Suppressor macrophage treated with lipopolysaccharide for 4 hours (primary cell): ENCODE results near the gene ALOX15B.
"Not testable (repeated sequence)": the region's sequence is repeated elsewhere in the genome, so short reads cannot be mapped to it uniquely, and the experiment has no call there.

Experiments used
- DNase-seq: peaks from one replicate; pipeline ENCODE4 v3.0.0-alpha.2; 2020

Gene ALOX15B

GRCh38 chr17:8064561-8065019 is 25.7 kb downstream of the ALOX15B start:
- no peak for DNase-seq

DNA sequence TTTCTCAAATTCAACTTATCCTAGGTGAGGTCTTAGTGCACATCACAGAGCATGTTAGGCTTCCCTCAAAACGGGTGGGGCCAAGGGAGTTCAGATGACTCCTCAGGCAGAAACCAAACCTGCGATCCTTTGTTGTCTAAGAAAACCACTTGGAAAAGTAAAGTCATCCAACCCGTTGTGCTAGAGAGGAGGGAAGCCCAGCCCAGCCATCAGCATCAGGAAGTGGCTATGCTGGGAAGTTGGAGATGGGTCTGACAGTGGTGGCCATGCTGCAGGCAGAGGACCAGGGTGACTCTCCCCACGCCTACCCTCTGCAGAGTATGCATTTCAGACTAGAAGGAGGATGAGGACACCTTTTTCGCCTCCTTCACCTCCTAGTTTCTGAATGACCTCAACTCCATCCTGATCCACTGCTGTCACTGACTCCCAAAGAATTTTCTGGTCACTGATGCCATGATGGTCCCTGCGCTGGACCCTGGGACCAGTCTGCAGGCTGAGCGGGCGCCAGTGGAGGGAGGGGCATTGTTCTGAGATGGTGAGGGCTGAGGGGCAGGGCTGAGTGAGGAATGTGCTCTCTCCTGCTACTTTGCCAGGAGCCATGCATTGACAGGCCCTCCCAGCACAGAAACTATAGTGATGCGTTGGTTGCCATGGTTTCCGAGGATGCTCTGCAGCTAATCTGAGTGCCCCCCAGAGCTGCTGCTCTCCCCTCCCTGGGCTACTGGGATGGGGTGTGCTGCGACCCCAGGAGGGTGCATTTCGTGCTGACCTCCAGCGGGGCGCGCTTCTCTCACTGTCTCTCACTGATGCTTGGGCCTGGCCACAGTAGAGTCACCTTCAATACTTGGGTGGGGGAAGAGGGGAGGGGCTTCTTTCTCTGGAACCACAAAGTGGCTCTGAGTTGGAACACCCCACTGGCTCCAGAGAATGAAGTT is 28.2 kb downstream of the ALOX15B start:
- no peak for DNase-seq

GRCh38 chr17:8067806-8068205 is 28.9 kb downstream of the ALOX15B start:
- DNase-seq = peak; percentile 39

- peak; percentile 77 for DNase-seq
These were observed 30.1 kb downstream of the ALOX15B start for GRCh38 chr17:8068736-8069586.

GRCh38 chr17:8069587-8069860 is 30.7 kb downstream of the ALOX15B start:
- DNase-seq = no peak

- no peak for DNase-seq
These were observed 32.6 kb downstream of the ALOX15B start for GRCh38 chr17:8071496-8071895.

DNA sequence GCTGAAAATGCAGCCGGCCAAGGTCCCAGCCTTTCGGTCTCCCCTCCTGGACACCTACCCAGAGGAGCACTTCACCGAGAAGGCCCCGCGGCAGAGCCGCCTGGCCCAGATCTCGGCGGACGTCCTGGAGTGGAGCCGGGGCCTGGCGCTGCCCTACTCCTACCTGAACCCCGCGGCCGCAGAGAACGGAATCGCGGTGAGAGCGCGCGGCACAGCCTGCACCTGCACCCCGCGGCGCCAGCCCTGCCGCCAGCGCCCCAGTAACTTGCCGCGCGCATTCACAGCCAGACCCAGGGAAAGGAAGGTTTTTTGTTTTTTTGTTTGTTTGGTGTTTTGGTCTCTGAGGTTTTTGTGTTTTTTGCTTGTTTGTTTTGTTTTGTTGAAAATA is 33.5 kb downstream of the ALOX15B start:
- no peak for DNase-seq

DNA sequence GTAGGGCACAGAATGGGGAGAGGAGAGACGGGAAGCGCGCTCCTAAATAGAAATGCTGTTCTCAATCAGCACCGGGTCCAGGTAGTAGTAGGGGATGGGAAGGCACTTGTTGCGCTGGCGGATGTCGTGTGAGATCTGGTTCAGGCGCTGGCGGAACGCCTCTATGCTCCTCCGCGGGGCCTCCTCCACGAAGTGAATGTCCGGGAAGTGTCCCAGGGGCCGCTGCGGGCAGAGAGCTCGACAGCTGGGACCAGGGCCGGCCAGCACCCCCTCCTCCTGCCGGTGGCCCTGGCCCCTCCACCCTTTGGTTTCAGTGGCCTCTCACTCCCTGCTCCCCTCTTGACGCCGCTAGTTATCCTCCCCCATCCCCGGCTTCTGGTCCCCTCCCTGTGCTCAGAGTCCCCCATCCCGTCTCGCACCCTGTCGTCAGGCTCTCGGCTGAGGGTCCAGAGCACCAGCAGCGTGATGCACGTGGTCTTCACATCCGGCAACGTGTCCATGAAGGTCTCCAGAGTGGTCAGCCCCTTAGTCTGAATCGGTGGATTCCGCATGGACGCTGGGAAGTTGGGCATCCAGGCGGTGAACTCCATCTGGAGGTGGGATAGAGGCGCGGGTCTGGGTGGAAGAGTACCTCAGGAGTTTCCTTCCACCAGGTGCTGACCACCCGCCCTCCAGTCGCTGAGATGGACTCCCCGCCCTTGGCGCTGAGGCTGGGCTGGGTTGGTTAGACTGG is 34.0 kb downstream of the ALOX15B start:
- no peak for DNase-seq

DNA sequence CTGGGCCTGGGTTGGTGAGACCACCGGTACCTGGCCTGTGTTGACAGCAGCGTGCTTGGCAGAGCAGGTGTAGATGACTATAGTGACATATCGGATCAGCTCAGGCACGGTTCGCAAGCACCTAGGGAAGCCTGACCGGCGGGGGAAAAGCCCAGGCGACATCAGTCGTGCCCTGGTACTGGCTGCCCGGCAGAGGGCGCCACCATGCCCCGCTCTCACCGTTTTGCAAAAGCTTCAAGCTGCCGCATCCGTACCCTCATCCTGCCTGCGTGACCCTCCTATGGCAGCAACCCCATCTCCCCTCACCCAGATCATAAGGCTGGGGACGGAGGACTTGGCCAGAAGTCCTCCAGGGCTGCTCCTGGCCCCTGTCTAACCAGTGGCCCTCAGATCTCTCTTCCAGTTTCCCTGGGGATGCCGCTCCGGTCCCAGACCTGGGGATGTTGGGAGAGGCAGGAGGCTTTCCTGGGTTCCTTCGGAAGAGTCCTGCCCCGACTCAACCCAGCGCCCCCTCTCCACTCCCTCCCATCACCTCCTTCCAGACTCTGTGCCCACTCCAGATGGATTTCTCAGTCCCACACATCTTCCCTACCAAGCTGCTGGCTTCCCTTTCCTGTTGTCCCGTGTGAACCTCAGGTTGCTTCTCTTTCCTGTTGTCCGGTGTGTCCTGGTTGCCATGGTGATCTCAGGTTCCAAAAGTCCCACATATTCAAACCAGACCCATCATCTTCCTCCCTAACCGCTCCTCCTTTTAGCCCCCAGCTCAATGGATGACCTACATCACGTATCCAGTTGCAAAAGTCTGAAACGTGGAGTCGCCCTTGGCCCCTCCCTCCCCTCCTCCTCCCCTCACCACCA is 35.0 kb downstream of the ALOX15B start:
- DNase-seq = peak; percentile 83

DNA sequence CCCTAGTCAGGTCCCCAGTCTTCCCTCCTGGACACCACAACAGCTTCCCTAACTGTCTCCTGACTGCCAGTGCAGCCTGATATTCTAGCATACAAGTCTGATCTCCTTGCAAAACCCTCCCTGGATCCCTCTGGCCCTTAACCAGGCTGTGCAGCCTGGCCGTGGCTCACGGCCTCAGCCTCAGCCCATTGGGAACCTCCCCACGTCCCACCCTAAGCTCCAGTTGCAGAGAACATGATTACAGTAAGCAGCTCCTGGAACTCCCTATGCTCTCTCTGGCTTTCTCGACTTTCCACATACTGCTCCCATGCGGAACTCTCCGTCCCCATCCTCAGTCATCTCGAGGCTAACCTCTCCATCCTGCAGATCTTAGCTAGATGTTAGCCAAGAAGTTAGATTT is 35.7 kb downstream of the ALOX15B start:
- no peak for DNase-seq

DNA sequence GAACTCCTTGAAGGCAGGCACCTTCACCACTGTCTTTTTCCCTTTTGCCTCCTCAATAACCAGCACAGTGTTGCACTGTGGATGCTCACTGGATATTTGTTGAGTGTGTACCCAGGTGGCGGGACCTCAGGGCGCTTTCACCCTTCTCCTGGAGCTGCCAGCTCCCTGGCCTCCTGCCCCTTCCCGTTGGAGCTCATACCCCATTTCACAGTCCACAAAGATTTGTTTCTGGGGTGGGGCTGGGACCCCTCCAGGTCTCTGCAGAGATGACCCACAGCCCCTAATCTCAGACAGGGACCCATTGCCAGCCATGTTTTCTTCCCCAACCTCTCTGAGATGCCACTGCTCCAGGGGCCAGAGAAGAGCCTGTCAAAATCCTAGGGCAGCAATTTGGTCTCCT is 36.2 kb downstream of the ALOX15B start:
- no peak for DNase-seq

DNA sequence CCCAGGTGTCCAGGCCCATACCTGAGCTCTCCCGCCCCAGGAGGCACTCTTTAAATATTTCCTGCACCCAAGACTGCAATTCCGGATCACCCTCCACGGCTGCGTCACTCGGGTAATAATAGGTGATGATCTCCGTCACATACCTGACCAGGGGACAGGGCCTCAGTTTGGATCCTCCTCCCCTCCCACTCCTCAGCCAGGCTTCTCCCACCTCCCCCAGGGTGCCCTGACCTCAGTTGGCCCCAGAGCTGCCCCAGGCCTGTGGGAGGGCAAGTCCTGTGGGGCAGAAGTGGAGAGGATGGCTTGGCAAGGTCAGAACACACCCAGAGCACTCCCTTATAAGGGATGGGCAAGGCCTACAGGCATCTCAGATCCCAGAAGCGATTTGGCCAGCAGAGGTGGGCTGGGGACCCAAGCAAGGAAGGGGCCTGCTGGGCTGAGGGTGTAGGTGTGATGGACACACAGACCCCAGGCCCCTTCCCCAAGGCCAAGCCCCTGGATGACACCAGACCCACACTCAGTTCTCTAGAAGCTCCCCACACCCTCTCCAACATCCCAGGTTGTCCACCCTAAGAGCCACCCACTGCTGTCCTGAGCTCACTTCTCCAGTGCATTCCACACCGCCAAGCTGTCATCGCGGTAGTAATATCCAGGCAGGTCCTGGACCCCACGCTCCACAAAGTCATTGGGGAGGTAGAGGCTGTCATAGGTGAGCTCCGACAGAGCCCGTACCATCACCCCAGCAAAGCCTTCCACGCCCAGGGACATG is 36.9 kb downstream of the ALOX15B start:
- DNase-seq = no peak

- no peak for DNase-seq
These were observed 37.8 kb downstream of the ALOX15B start for GRCh38 chr17:8076502-8077266.

DNA sequence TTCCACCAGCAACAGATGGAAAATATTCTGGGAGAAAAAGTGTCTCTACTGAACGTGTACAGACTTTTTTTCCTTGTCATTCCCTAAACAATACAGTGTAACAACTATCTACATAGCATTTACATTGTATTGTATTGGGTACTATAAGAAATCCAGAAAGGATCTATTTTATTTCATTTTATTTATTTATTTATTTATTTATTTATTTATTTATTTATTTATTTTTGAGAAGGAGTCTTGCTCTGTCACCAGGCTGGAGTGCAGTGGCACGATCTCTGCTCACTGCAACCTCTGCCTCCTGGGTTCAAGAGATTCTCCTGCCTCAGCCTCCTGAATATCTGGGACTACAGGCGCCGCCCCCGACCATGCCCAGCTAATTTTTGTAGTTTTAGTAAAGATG is 39.1 kb downstream of the ALOX15B start:
- not testable (repeated sequence) for DNase-seq

GRCh38 chr17:8079291-8080207 is 40.7 kb downstream of the ALOX15B start:
- DNase-seq = peak; percentile 77

DNA sequence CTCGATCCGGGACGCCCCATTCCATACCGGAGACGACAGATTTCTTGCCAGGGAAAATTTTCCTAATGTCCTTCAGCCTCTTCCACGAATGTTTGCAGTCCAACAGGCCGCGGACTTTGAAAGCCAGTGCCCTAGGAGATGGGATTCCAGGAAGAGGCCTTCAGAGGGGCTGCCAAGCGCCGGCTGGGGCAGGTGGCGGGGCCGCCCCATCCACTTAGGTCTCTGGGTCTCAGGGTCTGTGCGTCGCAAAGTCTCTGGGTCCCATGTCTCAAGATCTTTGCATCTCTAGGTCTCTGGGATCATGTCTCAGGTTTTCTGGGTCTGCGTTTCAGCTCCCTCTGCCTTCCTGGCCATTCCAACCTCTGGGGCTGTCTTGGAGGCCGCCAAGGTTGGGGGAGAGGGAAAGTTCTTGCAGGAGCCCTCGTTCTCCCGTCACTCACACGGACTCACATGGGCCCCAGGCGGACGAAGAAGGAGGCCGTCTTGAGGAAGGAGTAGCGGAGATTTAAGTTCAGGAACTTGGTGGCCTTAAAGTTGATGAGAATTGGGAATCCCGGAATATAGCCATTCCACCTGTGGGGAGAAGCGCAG is 41.4 kb downstream of the ALOX15B start:
- DNase-seq = no peak

- DNase-seq = no peak
These were observed 42.0 kb downstream of the ALOX15B start for GRCh38 chr17:8080799-8081219.

GRCh38 chr17:8081876-8082275 is 43.0 kb downstream of the ALOX15B start:
- DNase-seq = no peak

- DNase-seq = no peak
These were observed 43.4 kb downstream of the ALOX15B start for GRCh38 chr17:8082292-8082691.
